Stimulated activated CD8-positive, alpha-beta memory T cell treated with anti-CD3 and anti-CD28 coated beads, Interleukin-2, amount 100 ng/mL, for 48 hours (primary cell): ENCODE data around the gene TMEM164.

Experiments
- DNase-seq, 2 donors: peaks; one replicate each; pipeline ENCODE4 v3.0.0-alpha.2; 2020; ENCODE audit warnings: low read depth in 2 of 2

TMEM164 gene

GRCh38 chrX:110208092-110208491 is 205.2 kb downstream of the TMEM164 start:
- no peak for DNase-seq

- DNase-seq: no peak
These were observed 207.7 kb downstream of the TMEM164 start for GRCh38 chrX:110210417-110211139.

GRCh38 chrX:110211340-110211739 is 208.4 kb downstream of the TMEM164 start:
- no peak for DNase-seq

DNA sequence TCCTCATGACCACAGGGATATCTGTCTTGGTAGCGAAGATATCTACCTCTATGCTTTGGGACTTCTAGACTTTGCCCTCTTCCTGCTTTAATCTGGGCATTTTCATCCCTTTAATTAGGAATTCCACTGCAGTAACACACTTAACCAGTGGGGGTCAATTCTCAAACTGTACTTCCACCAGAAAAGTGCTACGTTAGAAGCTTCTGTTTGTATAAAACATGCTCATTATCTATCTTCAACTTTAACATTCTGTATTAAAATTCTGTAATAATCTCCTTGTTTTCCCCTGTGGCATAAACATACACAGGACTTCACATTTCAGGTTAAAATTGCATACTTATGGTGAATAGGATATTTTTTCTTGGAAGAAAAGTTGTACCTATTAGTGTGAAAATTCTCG is 209.4 kb downstream of the TMEM164 start:
- DNase-seq: no peak

DNA sequence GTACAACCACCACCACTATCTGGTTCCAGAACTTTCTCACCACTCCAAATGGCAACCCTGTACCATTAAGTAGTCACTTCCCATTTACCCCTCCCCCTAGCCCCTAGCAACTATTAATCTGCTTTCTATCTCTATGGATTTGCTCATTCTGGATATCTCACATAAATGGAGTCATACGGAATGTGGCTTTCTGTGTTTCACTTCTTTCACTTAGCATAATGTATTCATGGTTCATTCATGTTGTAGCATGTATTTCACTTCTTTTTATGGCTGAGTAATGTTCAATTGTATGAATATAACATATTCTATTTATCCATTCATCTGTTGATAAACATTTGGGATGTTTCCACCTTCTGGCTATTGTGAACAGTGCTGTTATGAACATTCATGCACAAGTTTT is 210.3 kb downstream of the TMEM164 start:
- no peak for DNase-seq

DNA sequence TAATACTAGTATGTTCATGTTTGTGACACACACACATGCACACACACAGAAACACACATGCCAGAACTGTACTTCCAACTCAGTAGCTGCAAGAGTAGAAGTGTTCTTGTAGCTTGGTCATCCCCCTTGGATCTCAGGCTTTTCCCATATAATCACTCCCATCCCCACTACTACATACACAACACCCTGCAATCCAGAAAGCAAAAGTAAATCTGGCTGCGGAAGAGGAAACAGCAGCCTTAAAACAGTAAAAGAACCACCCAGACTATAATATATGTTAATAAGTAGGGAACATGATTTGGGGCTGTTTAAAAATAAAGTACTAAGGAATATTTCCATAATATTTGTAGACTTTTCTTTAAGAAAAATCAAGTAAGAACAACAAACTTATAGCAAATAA is 211.8 kb downstream of the TMEM164 start:
- no peak for DNase-seq

DNA sequence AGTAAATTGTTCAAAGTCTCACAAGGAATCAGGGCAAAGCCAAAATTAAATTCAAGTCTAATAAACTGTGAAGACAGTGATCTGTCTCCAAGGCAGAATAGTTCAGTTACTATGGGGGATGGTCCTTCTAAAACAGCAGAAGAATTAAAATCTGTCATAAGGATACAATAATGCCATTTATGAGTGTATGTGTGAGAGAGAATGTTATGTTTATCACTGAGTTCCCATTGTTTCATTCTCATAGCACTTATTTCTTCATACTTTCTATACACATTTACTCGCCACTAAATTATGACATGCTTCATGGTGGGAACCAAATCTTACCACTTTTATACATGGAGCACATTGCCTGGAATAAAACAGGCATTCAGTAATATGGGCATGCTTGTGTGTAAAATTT is 212.5 kb downstream of the TMEM164 start:
- no peak for DNase-seq

GRCh38 chrX:110216027-110216426 is 213.1 kb downstream of the TMEM164 start:
- no peak for DNase-seq

GRCh38 chrX:110218591-110218990 is 215.7 kb downstream of the TMEM164 start:
- DNase-seq: no peak

DNA sequence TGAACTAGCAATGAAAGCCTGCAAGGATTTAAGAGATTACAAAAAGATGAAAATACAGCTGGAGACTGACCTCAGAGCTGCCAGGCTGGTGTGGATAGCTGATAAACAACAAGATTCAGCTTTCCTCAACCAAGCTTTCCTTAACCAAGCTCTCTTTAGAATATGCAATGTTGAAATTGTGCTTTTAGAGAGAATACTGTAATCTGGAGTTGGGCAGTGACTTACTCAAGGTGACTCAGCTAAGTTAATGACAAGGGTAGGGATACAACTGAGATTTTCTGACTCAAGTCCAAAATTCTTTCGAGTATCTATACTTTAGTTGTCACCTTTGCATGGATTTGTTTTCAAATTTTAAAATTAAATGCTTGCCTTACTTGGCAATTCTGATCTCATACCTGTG is 217.0 kb downstream of the TMEM164 start:
- DNase-seq: no peak

- no peak for DNase-seq
These were observed 219.8 kb downstream of the TMEM164 start for GRCh38 chrX:110222497-110223257.

GRCh38 chrX:110224926-110225617 is 222.2 kb downstream of the TMEM164 start:
- DNase-seq: no peak

DNA sequence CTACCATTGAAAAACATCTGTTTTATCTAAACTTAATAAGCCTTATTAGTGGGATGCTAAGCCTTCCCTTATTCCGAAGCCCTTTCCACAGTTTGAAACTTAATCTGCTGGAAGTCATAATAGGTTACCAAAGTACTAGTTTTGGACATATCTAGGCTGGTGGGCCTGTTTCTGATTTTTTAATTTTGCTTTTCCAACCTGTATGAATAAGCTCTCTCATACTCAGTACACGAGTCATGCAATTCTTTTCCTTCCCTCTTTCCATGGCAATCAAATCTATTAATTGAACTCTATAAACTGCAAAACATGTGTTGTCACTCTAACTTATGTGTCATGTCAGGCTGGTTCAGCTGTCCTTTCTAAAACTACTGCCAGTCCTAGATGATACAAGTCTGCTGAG is 224.0 kb downstream of the TMEM164 start:
- no peak for DNase-seq
